ENCODE data around the gene DDX46.
"Not testable (repeated sequence)": the region's sequence is repeated elsewhere in the genome, so short reads cannot be mapped to it uniquely, and the experiment has no call there.

The DDX46 gene

GRCh38 chr5:134833340-134834032, 74.9 kb downstream of the DDX46 start:
- Histone ChIP-seq H3K9ac (ENCODE audit: low read length) (no peak overlapping the region), H3K27me3 (ENCODE audit: low read depth, low read length) (no peaks in the 10 kb centered on the region), H3K4me1 (ENCODE audit: low read length) (no peaks in the 10 kb centered on the region), H3K9me3 (ENCODE audit: insufficient read depth, low read length) (no peaks in the 10 kb centered on the region), H3K4me3 (ENCODE audit: low read length) (no peak overlapping the region), H3K4me2 (ENCODE audit: low read length) (no peak overlapping the region), H3K36me3 (replicated peaks; ENCODE audit: low read depth, low read length) (peaks cover 5% of the 10 kb centered on the region), H3K79me2 (ENCODE audit: low read length) (no peaks in the 10 kb centered on the region), H4K20me1 (ENCODE audit: insufficient read depth, low read length) (no peaks in the 10 kb centered on the region), H2AFZ (ENCODE audit: low read depth, low read length) (no peak overlapping the region), H3K27ac (ENCODE audit: low read length) (no peak overlapping the region)
- no peak for TF ChIP-seq CTCF (IDR thresholded peaks at IDR 0.05; ENCODE audit: low read depth, low read length)
- TF ChIP-seq EZH2phosphoT487 (IDR thresholded peaks at IDR 0.05; ENCODE audit: low read depth) = no peak

- Histone ChIP-seq H3K79me2 (ENCODE audit: low read length) (no peaks in the 10 kb centered on the region), H3K9ac (ENCODE audit: low read length) (no peak overlapping the region), H3K27me3 (ENCODE audit: low read depth, low read length) (no peaks in the 10 kb centered on the region), H3K36me3 (replicated peaks; ENCODE audit: low read depth, low read length) (peaks cover 8% of the 10 kb centered on the region), H3K4me3 (ENCODE audit: low read length) (no peak overlapping the region), H4K20me1 (ENCODE audit: insufficient read depth, low read length) (no peaks in the 10 kb centered on the region), H3K4me2 (ENCODE audit: low read length) (no peak overlapping the region), H2AFZ (ENCODE audit: low read depth, low read length) (no peak overlapping the region), H3K9me3 (ENCODE audit: insufficient read depth, low read length) (no peaks in the 10 kb centered on the region), H3K4me1 (ENCODE audit: low read length) (no peaks in the 10 kb centered on the region), H3K27ac (ENCODE audit: low read length) (no peak overlapping the region)
- TF ChIP-seq CTCF (IDR thresholded peaks at IDR 0.05; ENCODE audit: low read depth, low read length) (no peak), EZH2phosphoT487 (IDR thresholded peaks at IDR 0.05; ENCODE audit: low read depth) (no peak)
Measured at GRCh38 chr5:134835623-134836022, 77.0 kb downstream of the DDX46 start.

GRCh38 chr5:134837530-134838181, 79.1 kb downstream of the DDX46 start:
- Histone ChIP-seq H3K4me2 (ENCODE audit: low read length) (no peak overlapping the region), H3K27me3 (ENCODE audit: low read depth, low read length) (no peaks in the 10 kb centered on the region), H3K36me3 (replicated peaks; ENCODE audit: low read depth, low read length) (peaks cover 6% of the 10 kb centered on the region), H2AFZ (ENCODE audit: low read depth, low read length) (no peak overlapping the region), H3K4me3 (ENCODE audit: low read length) (no peak overlapping the region), H3K27ac (ENCODE audit: low read length) (no peak overlapping the region), H3K9me3 (ENCODE audit: insufficient read depth, low read length) (no peaks in the 10 kb centered on the region), H3K79me2 (ENCODE audit: low read length) (no peaks in the 10 kb centered on the region), H4K20me1 (ENCODE audit: insufficient read depth, low read length) (no peaks in the 10 kb centered on the region), H3K9ac (ENCODE audit: low read length) (no peak overlapping the region), H3K4me1 (ENCODE audit: low read length) (no peaks in the 10 kb centered on the region)
- no peak for TF ChIP-seq EZH2phosphoT487 (IDR thresholded peaks at IDR 0.05; ENCODE audit: low read depth)
- TF ChIP-seq CTCF (IDR thresholded peaks at IDR 0.05; ENCODE audit: low read depth, low read length) = no peak

GRCh38 chr5:134838361-134838760, 79.8 kb downstream of the DDX46 start:
- not testable (repeated sequence) for H4K20me1 ChIP-seq (ENCODE audit: insufficient read depth, low read length); H3K4me2 ChIP-seq (ENCODE audit: low read length); H2AFZ ChIP-seq (ENCODE audit: low read depth, low read length); H3K4me3 ChIP-seq (ENCODE audit: low read length); H3K4me1 ChIP-seq (ENCODE audit: low read length); H3K27ac ChIP-seq (ENCODE audit: low read length); H3K36me3 ChIP-seq (replicated peaks; ENCODE audit: low read depth, low read length); H3K27me3 ChIP-seq (ENCODE audit: low read depth, low read length); H3K9me3 ChIP-seq (ENCODE audit: insufficient read depth, low read length); H3K79me2 ChIP-seq (ENCODE audit: low read length); H3K9ac ChIP-seq (ENCODE audit: low read length)
